Inflammatory macrophage treated with lipopolysaccharide for 4 hours (primary cell): ENCODE measurements around the gene CD163L1.
"Not testable (repeated sequence)": the region's sequence is repeated elsewhere in the genome, so short reads cannot be mapped to it uniquely, and the experiment has no call there.

Experiments
- DNase-seq: peaks from one replicate; pipeline ENCODE4 v3.0.0-alpha.2; 2020

Gene CD163L1

DNA sequence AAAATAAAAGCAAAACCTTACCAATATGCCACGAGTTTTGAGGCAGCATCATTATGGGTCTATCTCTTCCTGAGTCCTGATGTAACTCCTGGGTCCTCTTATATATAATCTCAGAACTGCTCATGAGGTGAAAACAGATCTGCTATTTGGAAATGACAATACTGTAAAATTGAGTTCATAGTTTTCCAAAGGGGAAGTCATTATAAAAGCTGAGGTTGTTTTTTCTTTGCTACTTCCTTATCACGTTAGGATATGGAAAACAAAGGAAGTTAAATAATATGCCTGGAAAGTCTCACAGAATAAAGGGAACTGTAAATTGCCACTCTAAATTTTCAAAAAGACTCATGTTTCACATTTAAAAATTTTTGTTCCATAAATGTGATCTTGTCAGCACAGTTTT, at the start of gene CD163L1:
Gene CD163L1, minus strand, starts transcription at position 78 of the 400 bp plus-strand sequence. Its CDS starts 26 bp downstream, at position 52.
- peak; percentile 49 for DNase-seq

DNA sequence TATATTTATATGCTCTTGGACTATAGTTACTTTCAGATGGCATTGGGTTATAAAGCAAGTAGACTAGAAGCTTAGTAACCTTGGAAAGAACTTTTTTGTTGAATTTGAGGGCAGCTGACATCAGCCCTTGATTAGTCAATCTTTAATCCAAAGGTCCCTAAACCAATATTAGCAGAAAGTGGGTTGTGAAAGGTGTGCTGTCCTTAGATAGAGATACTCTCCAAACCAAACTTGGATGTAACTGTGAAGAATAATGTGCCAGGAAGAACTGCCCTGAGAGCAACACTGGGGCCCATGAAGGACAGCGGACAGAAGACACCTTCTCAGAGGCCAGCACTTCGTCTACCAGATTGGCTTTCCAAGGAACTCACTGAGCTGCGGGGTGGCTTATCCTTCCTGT, 49.1 kb upstream of the CD163L1 start:
- no peak for DNase-seq

DNA sequence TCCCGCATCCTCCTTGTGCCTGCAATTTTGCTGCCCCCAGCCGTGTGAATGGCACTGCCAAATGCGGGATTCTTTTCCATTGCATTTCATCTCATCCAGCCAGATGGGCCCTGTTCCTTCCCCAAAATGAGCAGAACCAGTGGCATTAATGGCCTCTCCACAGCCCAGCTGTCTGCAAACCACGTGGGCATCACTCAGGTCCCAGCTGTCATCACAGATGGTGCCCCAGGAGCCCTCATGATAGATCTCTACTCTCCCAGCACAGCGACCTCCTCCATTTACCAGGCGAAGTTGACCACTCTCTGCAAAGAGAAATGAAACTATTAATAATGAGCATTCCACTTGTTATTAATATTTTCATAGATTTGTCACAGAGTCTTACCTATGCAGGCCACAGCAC, 42.6 kb upstream of the CD163L1 start:
- DNase-seq, result no peak

DNA sequence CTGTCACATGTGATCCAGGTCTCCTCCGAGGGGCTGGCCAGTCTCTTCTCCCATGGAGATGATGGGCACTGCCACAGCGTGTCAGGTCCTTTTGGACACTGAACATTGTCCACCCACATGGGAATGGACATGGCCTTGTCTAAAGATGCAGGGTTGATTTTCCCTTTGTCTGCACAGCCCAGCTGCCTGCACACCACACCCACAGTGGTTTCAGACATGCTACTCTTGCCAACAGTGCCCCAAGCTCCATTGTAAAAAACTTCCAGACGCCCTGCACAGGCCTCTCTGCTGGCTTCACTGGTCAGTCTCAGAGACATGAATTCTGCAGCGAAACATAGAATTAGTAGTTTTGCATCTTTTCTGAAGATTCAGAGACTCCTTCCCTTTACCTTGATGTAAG, 41.1 kb upstream of the CD163L1 start:
- no peak for DNase-seq

DNA sequence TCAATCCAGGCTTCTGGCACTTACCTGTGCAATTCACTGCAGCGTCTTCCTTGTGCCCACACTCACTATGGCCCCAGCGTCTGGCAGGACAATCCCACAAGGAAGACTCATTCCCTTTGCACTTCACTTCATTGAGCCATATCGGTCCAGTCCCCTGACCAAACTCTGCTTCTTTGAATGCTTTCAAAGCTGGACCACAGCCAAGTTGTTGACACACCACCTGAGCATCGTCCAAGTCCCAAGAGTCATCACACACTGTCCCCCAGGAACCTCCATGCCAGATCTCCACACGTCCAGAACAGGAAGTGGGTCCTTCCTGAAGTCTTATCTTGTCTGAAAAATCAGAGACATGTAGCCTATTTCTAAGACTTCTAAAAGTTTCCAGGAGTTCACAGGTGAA, 39.4 kb upstream of the CD163L1 start:
- no peak for DNase-seq

DNA sequence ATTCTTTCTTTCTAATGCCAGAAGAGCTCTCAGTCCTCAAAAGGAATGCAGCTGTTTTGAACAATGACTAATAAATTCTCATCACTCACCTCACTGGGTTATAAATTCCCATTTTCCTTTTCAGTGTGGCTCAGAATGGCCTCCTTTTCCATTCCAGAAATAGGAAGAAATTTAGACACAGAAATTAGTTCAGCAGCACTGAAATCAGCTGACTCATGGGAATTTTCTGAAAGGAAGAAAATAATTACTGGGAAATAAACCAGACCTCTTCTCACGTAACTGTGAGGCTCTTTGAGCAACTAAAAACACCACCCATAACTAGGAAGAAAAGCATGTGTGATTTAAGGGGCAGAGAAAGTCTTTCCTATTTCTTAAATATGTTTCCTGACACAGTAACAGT, 35.8 kb upstream of the CD163L1 start:
- no peak for DNase-seq

DNA sequence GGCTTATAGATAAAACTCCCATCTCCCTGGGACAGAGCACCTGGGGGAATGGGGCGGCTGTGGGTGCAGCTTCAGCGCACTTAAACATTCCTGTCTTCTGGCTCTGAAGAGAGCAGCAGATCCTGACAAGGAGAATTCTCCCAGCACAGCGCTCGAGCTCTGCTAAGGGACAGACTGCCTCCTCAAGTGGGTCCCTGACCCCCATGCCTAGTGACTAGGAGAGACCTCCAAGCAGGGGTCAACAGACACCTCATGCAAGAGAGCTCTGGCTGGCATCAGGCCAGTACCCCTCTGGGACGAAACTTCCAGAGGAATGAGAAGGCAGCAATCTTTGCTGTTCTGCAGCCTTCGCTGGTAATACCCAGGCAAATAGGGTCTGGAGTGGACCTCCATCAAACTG, 28.1 kb upstream of the CD163L1 start:
- no peak for DNase-seq

DNA sequence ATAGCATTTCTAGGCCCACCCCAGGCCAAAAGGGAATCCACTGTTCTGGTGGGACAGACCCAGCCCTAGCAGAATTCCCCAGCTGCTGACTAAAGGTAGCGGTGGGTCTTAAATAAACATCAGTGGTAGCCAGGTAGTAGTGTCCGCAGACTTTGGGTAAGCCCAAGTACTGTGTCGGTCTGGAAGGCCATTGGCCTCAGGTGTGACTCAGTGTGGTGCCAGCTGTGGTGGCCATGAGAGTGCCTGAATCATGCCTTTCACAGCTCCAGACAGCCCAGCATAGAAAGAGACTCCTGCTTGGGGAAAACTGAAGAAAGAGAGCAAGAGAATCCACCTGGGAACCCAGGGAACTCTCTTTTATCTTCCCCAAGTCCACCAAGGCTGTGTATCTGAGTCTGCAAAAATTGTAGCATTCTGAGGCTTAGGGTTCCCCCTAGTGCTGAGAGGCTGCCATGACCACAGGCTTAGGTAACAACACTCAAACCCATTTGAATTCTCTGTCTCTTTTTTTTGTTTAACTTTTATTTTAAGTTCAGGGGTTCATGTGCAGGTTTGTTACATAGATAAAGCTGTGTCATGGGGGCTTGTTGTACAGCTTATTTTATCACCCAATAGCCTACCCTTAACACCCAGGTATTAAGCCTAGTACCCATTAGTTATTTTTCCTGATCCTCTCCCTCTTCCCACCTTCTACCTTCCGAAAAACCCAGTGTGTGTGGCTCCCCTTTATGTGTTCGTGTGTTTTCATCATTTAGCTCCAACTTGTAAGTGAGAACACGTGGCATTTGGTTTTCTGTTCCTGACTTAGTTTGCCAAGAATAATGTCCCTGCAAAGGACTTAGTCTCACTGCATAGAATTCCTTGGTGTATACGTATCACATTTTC, 16.7 kb upstream of the CD163L1 start:
- DNase-seq, result peak; percentile 51

DNA sequence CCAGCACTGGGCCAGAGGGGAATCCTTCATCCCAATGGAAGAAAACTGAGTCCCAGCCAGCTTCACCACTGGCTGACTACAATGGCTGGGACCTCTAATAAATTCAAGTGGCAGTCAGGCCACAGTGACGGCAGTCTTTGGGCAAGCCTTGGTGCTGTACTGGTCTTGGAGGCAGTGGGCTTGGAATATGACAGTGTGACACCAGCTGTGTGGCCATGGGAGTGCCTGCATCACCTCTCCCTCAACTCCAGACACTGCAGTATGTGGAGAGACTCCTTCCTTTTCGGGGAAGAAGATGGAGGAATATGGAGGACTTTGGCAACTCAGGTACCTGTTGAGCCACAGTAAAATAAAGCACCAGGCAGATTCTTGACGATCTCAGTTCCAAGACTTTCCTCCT, 16.0 kb upstream of the CD163L1 start:
- no peak for DNase-seq

DNA sequence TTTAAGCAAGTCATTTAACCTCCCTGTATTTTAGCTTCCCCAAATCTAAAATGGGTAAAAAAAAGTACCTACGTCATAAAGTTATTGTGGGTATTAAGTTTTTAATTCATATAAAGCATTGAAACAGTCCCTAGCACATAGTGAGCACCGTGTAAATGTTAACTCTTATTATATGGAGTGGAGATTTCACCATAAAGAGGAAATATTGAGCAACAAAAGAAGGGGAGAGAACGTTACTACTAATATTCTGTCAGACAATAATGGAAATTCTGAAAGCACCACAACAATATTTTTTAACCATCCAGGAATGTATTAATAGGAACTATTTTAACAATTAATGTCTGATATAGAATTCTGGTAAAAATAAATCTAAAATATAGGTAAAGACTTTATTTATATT, 7.8 kb upstream of the CD163L1 start:
- DNase-seq, result peak; percentile 25

DNA sequence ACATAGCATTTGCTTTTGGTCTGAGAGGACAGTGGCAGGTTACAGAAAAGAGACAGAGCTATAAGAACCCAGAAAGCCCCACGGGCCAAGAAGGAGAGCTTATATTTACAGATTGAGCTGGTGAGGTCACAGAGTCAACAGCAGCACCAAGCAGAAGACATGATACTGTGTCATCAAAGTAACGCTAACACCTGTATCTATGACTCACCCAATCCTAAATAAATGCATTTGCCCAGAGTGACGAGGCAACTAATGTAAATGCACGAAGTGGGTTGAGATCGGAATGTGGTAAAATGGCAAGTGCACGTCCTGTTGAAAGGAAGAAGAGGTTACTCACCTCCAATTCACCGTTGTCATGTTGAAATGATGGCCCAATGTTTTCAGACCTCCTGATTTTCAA, 6.7 kb upstream of the CD163L1 start:
- DNase-seq, result no peak

DNA sequence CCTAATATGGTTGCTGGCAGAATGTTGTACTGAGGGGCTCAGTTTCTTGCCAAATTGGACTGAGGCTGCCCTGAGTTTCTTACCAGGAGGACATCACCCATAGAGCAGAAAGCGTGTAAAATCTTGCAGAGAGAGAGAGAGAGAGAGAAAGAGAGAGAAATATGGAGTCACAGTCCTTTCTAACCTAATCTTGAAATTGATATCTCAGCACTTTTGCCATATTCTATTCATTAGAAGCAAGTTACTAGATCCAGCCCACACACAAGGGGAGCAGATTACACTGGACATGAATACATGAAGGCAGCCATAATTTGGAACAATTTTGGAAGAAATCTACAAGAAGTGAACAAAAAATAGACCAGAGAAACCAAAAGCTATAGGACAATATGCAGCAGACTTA, 4.1 kb upstream of the CD163L1 start:
- no peak for DNase-seq

DNA sequence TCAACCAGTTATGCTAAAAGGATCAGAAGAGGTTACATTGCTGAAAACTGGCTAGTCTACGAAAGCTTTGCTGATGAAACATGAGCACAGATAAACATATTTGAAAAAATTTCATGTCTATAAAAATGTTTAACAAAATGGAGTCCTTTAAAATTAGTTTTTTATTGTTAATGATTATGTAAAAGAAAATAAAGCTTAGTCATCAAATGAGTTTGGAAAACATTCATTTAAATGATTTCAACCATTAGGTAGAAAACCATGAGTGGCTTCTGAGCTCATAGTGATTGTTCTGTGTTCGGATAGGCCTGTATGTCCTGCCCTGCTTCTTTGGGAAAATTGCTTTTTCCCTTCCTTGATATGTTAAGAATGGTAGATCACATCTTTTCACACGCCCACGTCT, 584 bp upstream of the CD163L1 start:
- no peak for DNase-seq

DNA sequence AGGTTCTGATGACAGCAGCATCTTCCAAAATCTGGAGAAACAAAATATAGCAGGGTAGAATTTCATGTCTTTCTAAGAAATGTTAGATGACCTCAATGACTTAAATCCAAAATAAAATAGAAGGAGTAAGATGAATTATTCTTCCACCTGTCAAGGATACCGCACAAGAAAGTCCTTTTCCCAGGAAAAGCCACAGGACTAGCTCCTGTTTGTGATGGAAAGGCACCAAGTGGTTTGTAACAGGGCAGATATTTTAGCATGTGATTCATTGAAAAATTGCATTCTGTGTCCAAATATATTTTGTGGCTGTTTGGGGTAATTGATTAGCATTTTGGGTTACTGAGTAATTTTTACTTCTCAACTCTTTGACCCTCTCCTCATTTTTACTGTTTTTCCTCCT, 2.7 kb downstream of the CD163L1 start:
- no peak for DNase-seq

DNA sequence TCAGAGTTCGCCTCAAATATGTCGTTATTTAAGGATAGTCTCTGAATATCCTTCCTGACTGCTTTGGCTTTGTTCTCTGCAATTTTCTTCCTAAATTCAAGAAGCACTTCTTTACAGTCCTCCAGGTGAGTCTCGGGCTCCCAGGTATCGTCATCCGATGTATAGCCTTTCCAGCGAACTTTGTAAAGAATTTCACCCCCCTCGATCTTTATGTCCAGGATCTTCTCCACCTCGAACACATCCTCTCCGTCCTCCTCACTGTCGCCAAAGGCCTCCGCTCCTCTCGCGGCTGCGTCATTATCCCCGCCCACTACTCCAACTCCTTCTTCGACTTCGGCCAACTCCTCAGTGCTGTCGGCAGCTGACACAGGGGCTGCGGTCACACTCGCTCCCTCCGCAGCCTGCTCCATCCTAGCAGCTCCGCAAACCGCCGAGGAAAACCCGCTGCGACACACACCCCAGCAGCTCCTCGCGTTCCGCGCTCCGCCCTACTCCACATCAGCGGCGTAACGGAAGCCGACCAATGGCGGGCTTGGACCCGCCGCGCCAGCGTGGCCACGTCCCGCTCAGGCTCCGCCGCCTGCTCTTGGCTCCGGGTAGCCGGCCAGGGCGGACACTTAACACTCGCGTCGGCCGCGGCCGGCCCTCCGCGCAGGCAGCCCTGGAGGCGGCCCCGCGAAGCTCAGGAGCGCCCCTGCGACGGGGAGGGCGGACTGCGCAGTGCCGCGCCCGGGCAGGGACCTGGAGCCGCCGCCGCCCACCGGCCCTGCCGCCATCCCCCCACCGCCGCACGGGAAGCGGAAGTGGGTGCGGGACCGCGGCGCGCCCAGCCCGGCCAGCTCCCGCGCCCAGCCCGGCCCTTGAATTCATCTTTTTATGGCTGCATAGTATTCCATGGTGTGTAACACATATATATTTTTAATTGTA, 4.1 kb downstream of the CD163L1 start:
- DNase-seq, result peak; percentile 73

DNA sequence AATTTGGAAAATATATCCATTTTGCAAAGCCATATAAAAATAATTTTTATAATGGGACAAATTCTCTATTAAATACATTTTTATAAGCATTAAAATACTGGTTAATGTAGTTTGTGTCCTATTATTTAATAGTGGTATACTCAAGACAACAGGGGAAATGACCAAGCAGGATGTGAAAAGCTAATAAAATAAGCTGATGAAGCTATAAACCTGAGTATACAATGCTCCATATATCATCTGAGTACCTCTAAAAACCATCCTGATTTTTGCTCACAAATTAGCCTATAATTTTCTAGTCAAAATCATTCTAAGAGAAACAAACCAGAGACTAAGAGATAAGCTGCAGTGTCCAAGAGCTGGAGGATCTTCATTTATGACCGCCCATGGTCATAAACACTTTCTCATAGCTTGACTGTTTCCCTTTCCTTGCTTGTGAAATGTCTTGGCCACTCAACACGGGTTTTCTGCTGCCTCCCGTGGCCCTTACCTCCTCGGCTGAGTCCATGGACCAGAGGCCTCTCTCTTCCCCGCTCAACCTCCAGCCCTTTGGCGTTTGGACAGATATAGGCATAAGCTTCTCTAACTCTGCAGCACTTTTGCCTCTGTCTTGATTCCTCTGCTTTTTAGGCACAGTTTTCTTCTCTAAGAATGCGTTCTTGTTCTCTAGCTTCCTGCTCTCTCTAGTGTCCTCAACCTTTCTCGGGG, 5.5 kb downstream of the CD163L1 start:
- not testable (repeated sequence) for DNase-seq

DNA sequence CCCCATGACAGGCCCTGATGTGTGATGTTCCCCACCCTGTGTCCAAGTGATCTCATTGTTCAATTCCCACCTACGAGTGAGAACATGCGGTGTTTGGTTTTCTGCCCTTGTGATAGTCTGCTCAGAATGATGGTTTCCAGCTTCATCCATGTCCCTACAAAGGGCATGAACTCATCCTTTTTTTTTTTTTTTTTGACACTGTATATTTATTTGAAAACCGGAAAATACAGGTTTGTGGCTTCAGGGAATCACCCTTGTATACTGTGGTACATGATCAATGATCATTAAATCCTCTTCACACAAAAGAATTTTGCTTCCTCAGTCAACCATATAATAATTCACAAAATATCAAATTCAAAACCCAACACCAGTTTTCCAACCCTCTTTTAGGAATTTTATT, 6.5 kb downstream of the CD163L1 start:
- DNase-seq, result not testable (repeated sequence)

DNA sequence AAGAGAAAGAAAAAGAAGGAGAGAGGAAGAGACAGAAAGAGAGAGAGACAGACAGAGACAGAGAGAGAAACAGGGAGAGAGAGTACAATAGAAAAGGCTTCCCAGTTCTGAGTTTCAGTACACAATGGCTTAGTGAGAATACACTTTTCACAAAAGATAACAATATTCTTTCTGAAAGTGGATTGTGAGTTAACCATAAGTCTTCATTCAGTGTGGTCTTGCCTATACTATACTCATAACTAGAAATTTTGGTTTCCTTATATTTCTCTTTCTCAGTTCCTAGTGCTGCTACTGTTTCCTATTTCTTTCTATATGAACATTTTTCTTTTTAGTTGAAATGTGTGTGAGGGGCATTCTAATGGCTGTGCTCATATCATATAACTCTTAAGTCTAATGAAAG, 9.3 kb downstream of the CD163L1 start:
- DNase-seq, result no peak

DNA sequence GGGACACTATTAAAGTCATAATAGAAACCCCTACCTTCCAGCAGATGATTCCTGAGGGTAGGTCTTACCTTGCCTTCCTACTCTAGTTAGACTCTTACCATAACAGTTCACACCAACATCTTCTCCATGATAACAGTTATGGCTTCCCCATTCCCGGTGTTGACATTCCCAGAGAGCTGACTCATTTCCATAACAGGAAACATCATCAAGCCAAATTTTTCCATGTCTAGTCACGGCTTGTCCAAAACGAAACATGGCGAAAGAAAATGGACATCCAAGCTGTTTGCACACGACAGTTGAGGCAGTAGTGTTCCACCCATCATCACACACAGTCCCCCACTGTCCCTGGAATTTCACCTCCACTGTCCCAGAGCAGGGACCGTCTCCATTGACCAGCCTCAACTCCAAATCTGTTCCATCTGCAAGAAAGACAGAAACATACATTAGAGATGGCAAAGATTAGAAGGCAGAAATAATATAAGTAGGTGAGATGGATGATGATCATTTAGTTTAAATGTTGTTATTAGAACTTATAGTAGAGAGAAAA, 10.6 kb downstream of the CD163L1 start:
- DNase-seq, result no peak

DNA sequence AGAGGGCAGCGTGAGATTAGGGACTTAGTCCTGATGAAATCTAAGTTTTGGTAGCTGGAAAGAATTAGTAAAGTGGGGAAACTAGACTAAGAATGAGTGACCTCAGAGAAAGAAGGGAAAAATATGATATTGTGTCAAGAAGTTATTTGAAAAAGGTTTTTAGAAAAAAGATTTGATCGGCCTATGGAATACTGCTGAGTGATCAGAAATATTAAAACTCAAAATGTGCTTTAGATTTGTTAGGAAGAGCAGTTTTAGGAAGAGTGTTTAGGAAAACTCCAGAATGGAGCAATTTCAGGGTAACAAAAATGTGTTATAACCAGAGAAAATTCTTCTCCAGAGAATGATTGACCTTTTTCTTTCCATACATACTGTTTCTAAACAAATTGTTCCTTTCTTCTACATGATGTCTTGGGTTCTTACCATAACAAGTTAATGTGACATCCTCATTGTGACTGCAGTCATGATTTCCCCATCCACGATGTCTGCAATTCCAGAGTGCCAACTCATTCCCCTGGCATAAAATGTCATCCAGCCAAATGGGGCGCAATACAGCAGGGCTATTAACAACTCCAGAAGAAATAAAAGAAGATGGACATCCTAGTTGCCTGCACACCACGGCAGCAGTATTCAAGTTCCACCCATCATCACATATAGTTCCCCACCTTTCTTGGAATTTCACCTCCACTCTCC, 11.8 kb downstream of the CD163L1 start:
- no peak for DNase-seq

DNA sequence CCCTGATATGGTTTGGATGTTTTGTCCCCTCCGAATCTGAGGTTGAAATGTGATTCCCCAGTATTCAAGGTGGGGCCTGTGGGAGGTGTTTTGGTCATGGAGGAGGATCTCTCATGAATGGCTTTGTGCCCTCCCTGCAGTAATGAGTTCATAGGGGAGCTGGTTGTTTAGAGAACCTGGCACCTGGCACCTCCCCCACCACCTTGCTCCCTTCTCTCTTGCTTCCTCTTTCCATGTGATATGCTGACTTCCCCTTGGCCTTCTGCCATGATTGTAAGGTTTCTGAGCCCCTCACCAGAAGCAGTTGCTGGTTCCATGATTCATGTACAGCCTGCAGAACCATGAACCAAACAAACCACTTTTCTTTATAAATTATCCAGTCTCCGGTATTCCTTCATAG, 32.6 kb downstream of the CD163L1 start:
- DNase-seq, result peak; percentile 6

DNA sequence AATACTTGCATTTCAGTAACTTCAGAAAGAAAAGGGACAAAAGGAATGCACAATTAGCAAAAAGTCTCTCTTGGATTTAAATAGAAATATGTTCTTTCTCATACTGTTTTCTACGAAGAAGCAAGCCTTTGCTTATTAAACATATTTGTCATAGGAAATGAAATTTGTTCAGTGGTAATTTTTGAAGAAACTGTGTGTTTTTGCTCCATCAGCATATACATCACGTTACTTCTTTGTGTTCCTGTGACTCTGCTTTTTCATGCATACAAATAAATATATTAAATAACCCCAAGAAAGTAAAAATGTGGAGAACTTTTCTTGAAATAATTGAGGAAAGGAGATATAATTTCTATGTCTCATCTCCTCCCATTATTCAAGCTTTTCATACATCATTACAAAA, 39.7 kb downstream of the CD163L1 start:
- no peak for DNase-seq
